ENCODE data around the gene CGREF1.

DNA sequence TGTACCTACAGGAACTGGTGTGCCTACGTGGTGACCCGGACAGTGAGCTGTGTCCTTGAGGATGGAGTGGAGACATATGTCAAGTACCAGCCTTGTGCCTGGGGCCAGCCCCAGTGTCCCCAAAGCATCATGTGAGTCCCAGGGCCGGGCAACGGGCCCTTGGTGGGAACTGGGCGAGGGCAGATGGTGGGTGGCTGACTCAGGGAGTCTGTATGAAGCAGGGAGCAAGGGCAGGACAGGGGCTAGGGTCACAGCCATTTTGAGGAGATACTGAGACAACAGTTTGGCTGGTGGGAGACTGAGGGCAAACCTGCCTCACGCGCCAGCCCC is 38.8 kb downstream of the CGREF1 start:
- TF ChIP-seq YY1 (IDR thresholded peaks at IDR 0.05; ENCODE audit: insufficient read depth, insufficient read length) (no peak), ZNF274 (IDR thresholded peaks at IDR 0.05; ENCODE audit: low read depth, low read length) (no peak)
